Astrocyte of the spinal cord (primary cell): Measurements from ENCODE around the gene RPS6KA3.

Source experiments
- DNase-seq: peaks from one replicate; pipeline ENCODE4 v3.0.0; 2011; ENCODE audit warnings: low read depth, low spot score
- H3K4me3 ChIP-seq: 2 replicates; pipeline ENCODE4 v1.5.1; 2011; ENCODE audit warnings: low read depth, mild to moderate bottlenecking, low read length, moderate library complexity
- in situ Hi-C: cut with HindIII; loops from 2 replicates; pipeline ENCODE4 v1.10.0; 2017; ENCODE audit warnings: low sequenced_read_pairs
- TF ChIP-seq, protein P1 (sequence below): IDR thresholded peaks from 2 replicates; pipeline ENCODE4 v1.5.1; 2012; ENCODE audit warnings: low read depth, mild to moderate bottlenecking, low read length, inconsistent platforms

Gene RPS6KA3

DNA sequence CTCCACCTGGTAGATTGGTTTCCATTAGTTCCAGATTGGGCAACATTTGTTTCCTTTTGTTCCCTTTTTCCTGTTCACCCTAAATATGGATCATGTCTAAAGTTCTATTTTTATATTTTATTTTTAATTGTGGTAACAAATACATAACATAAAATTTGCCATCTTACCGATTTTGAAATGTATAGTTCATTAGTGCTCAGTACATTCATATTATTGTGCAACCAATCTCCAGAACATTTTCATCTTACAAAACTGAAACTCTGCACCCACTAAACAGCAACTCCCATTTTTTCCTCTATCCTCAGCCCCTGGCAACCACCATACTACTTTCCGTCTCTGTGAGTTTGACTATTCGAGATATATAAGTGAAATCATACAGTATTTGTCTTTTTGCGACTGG is 14.2 kb upstream of the RPS6KA3 start:
- no peak for DNase-seq
- TF ChIP-seq, protein P1, sequence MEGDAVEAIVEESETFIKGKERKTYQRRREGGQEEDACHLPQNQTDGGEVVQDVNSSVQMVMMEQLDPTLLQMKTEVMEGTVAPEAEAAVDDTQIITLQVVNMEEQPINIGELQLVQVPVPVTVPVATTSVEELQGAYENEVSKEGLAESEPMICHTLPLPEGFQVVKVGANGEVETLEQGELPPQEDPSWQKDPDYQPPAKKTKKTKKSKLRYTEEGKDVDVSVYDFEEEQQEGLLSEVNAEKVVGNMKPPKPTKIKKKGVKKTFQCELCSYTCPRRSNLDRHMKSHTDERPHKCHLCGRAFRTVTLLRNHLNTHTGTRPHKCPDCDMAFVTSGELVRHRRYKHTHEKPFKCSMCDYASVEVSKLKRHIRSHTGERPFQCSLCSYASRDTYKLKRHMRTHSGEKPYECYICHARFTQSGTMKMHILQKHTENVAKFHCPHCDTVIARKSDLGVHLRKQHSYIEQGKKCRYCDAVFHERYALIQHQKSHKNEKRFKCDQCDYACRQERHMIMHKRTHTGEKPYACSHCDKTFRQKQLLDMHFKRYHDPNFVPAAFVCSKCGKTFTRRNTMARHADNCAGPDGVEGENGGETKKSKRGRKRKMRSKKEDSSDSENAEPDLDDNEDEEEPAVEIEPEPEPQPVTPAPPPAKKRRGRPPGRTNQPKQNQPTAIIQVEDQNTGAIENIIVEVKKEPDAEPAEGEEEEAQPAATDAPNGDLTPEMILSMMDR = no peak
- in situ Hi-C loops = no loop called here
- H3K4me3 ChIP-seq = no peak overlapping the region

DNA sequence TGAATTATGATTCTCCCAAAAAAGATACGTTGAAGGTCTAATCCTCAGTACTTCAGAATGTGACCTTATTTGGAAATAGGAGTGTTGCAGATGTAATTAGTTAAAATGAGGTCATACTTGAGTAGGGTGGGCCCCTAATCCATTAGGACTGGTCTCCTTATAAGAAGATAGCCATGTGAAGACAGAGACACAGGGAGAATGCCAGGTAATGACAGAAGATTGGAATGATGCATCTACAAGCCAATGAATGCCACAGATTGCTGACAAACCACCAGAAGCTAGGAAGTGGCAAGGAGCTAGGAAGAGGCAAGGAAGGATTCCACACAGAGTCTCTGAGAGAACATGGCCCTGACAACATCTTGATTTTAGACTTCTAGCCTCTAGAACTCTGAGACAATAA is 7.4 kb upstream of the RPS6KA3 start:
- TF ChIP-seq, protein P1 = no peak
- in situ Hi-C loops = no loop called here
- no peak for DNase-seq
- H3K4me3 ChIP-seq = no peak overlapping the region

DNA sequence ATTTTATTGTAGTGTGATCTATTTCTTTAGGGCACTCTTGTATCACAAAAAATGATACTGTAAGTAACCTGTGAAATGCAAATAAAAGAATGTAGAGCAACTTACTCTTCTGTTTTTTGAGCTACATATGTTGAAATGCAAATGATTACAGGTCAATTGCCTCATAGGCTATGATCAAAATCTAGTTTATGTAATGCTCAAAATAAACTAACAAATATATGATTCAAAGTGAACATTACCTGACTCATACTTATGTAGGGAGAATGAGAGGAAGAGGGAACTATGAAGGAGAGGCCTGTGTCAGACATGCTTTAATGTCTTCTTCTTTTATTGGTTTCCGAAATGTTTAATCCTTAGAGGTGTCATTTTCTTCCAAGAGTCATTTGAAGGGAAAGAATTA is 5.0 kb upstream of the RPS6KA3 start:
- no peak overlapping the region for H3K4me3 ChIP-seq
- TF ChIP-seq, protein P1 = no peak
- no peak for DNase-seq
- in situ Hi-C loops = no loop called here

DNA sequence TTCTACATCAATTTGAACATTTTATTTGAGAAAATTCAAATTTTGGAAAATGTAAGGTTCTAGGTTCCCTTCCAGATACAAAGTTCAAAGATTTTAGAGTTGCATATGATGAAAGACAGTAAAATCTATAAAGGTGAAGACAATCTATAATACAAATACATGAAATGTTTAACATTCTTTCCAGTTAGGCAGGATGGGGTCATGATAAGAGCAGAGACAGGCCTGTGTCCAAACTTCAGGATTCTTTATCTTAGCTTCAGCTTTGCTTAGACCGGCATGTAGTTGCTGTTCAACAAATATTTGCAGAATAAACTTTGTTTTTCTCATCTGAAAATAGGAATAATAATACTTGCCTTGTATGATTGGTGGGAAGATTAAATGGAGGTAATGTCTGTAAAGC is 4.5 kb upstream of the RPS6KA3 start:
- TF ChIP-seq, protein P1 = no peak

DNA sequence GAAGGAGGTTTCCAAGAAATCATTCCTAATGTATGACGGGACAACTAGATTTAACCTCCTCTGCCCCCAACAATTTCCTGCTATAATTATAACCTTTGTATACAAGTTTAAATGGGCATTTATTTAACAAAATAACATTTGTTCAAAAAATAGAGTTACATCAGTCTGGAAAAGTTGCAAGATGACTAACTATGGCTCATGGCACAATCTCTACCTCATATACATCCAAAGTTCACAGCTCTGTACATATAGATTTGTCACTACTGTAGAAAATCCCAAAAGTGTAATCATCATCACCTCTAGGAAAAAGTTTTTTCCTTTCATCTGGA is 3.8 kb upstream of the RPS6KA3 start:
- TF ChIP-seq, protein P1 = no peak
- in situ Hi-C loops = no loop called here
- DNase-seq = no peak
- H3K4me3 ChIP-seq = no peak overlapping the region

More for the DNA sequence above, 4.5 kb upstream of the RPS6KA3 start:
- DNase-seq = no peak
- no peak overlapping the region for H3K4me3 ChIP-seq
- in situ Hi-C loops = no loop called here

DNA sequence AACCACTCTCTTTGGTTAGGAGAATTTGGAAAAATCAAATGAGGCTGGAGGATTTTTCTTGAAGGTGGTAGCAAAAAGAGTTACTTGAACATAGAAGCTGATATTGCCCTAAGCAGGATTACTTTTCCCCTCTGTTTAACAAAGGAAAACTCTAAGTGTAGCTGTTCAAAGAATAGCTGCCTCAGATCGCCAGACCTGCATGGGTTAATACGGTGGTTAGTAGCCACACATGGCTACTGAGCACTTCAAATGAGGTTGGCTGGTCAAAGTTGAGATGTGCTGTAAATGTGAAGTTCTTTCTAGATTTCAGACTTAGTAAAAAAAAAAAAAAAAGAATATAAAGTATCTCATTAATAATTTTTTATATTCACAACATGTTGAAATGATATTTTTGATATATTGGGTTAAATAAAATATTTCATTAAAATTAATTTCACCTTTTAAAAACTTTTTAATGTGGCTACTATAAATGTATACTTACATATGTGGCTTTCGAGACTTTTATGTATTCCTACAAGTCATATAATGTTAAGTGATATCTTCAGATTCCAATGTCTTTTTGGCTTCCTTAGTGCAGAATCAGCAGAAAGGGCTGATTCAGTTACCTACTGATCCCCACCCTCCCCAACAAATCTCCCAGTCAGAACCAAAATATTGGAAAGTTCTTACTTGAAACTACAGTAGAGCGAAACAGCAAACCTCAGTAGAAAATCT is 3.3 kb upstream of the RPS6KA3 start:
- TF ChIP-seq, protein P1 = no peak
- in situ Hi-C loops = no loop called here
- no peak for DNase-seq
- H3K4me3 ChIP-seq = no peak overlapping the region
